Measurements from ENCODE around the gene ARHGAP40.

The ARHGAP40 gene

GRCh38 chr20:38584099-38584763 is 17.4 kb upstream of the ARHGAP40 start:
- Histone ChIP-seq H3K9ac (ENCODE audit: insufficient read length) (no peak overlapping the region), H3K9me3 (ENCODE audit: low read depth, low read length) (no peaks in the 10 kb centered on the region), H3K4me3 (no peak overlapping the region), H3K27ac (no peak overlapping the region), H3K36me3 (ENCODE audit: insufficient read depth, low read length) (no peaks in the 10 kb centered on the region)
- no peak for DNase-seq (ENCODE audit: low read depth, low spot score)
- TF ChIP-seq FOXP2 (optimal IDR thresholded peaks at IDR 0.05; ENCODE audit: control extremely low read depth, extremely low read length, insufficient read depth) (no peak), POLR2AphosphoS5 (IDR thresholded peaks at IDR 0.05; ENCODE audit: borderline replicate concordance, low read depth, low read length) (no peak), EZH2 (IDR thresholded peaks at IDR 0.05) (no peak)

GRCh38 chr20:38585404-38586180 is 16.0 kb upstream of the ARHGAP40 start:
- Histone ChIP-seq H3K9ac (ENCODE audit: insufficient read length) (no peak overlapping the region), H3K4me3 (no peak overlapping the region), H3K27ac (no peak overlapping the region), H3K9me3 (ENCODE audit: low read depth, low read length) (no peaks in the 10 kb centered on the region), H3K36me3 (ENCODE audit: insufficient read depth, low read length) (no peaks in the 10 kb centered on the region)
- TF ChIP-seq POLR2AphosphoS5 (IDR thresholded peaks at IDR 0.05; ENCODE audit: borderline replicate concordance, low read depth, low read length) (no peak), FOXP2 (optimal IDR thresholded peaks at IDR 0.05; ENCODE audit: control extremely low read depth, extremely low read length, insufficient read depth) (no peak), EZH2 (IDR thresholded peaks at IDR 0.05) (no peak)
- DNase-seq (ENCODE audit: low read depth, low spot score), result no peak

GRCh38 chr20:38586181-38586525 is 15.5 kb upstream of the ARHGAP40 start:
- DNase-seq (ENCODE audit: low read depth, low spot score), result no peak
- Histone ChIP-seq H3K36me3 (ENCODE audit: insufficient read depth, low read length) (no peaks in the 10 kb centered on the region), H3K27ac (no peak overlapping the region)

GRCh38 chr20:38588303-38588702 is 13.3 kb upstream of the ARHGAP40 start:
- Histone ChIP-seq H3K27ac (no peak overlapping the region), H3K36me3 (ENCODE audit: insufficient read depth, low read length) (no peaks in the 10 kb centered on the region), H3K9me3 (ENCODE audit: low read depth, low read length) (no peaks in the 10 kb centered on the region), H3K9ac (ENCODE audit: insufficient read length) (no peak overlapping the region), H3K4me3 (no peak overlapping the region)
- TF ChIP-seq POLR2AphosphoS5 (IDR thresholded peaks at IDR 0.05; ENCODE audit: borderline replicate concordance, low read depth, low read length) (no peak), FOXP2 (optimal IDR thresholded peaks at IDR 0.05; ENCODE audit: control extremely low read depth, extremely low read length, insufficient read depth) (no peak), EZH2 (IDR thresholded peaks at IDR 0.05) (no peak)
- DNase-seq (ENCODE audit: low read depth, low spot score), result no peak

More at GRCh38 chr20:38586181-38586525, 15.5 kb upstream of the ARHGAP40 start:
- H3K9ac ChIP-seq (ENCODE audit: insufficient read length), result no peak overlapping the region
- no peak overlapping the region for H3K4me3 ChIP-seq
- no peaks in the 10 kb centered on the region for H3K9me3 ChIP-seq (ENCODE audit: low read depth, low read length)
- TF ChIP-seq FOXP2 (optimal IDR thresholded peaks at IDR 0.05; ENCODE audit: control extremely low read depth, extremely low read length, insufficient read depth), result no peak
- no peak for TF ChIP-seq POLR2AphosphoS5 (IDR thresholded peaks at IDR 0.05; ENCODE audit: borderline replicate concordance, low read depth, low read length)
- TF ChIP-seq EZH2 (IDR thresholded peaks at IDR 0.05), result no peak

- no peaks in the 10 kb centered on the region for H3K36me3 ChIP-seq (ENCODE audit: insufficient read depth, low read length)
- no peak overlapping the region for H3K27ac ChIP-seq
- no peak for TF ChIP-seq FOXP2 (optimal IDR thresholded peaks at IDR 0.05; ENCODE audit: control extremely low read depth, extremely low read length, insufficient read depth)
- TF ChIP-seq POLR2AphosphoS5 (IDR thresholded peaks at IDR 0.05; ENCODE audit: borderline replicate concordance, low read depth, low read length), result no peak
- TF ChIP-seq EZH2 (IDR thresholded peaks at IDR 0.05), result no peak
- H3K9ac ChIP-seq (ENCODE audit: insufficient read length), result no peak overlapping the region
- no peak for DNase-seq (ENCODE audit: low read depth, low spot score)
- H3K9me3 ChIP-seq (ENCODE audit: low read depth, low read length), result no peaks in the 10 kb centered on the region
- H3K4me3 ChIP-seq, result no peak overlapping the region
Measured at GRCh38 chr20:38589351-38589750, 12.3 kb upstream of the ARHGAP40 start.

- Histone ChIP-seq H3K9me3 (ENCODE audit: low read depth, low read length) (no peaks in the 10 kb centered on the region), H3K4me3 (no peak overlapping the region), H3K9ac (ENCODE audit: insufficient read length) (no peak overlapping the region), H3K36me3 (ENCODE audit: insufficient read depth, low read length) (no peaks in the 10 kb centered on the region), H3K27ac (no peak overlapping the region)
- DNase-seq (ENCODE audit: low read depth, low spot score), result no peak
- TF ChIP-seq EZH2 (IDR thresholded peaks at IDR 0.05), result no peak
- TF ChIP-seq POLR2AphosphoS5 (IDR thresholded peaks at IDR 0.05; ENCODE audit: borderline replicate concordance, low read depth, low read length), result no peak
- TF ChIP-seq FOXP2 (optimal IDR thresholded peaks at IDR 0.05; ENCODE audit: control extremely low read depth, extremely low read length, insufficient read depth), result no peak
Measured at GRCh38 chr20:38589967-38590675, 11.5 kb upstream of the ARHGAP40 start.

GRCh38 chr20:38590676-38591473 is 10.7 kb upstream of the ARHGAP40 start:
- H3K4me3 ChIP-seq, result no peak overlapping the region
- H3K9me3 ChIP-seq (ENCODE audit: low read depth, low read length), result no peaks in the 10 kb centered on the region
- no peak overlapping the region for H3K27ac ChIP-seq
- TF ChIP-seq POLR2AphosphoS5 (IDR thresholded peaks at IDR 0.05; ENCODE audit: borderline replicate concordance, low read depth, low read length) (no peak), FOXP2 (optimal IDR thresholded peaks at IDR 0.05; ENCODE audit: control extremely low read depth, extremely low read length, insufficient read depth) (no peak), EZH2 (IDR thresholded peaks at IDR 0.05) (no peak)
- H3K36me3 ChIP-seq (ENCODE audit: insufficient read depth, low read length), result no peaks in the 10 kb centered on the region
- no peak for DNase-seq (ENCODE audit: low read depth, low spot score)
- H3K9ac ChIP-seq (ENCODE audit: insufficient read length), result no peak overlapping the region
